HepG2 (cell line): Measurements from ENCODE around the gene HDAC10. TPM values are rescaled to one million over a fixed set of nuclear protein-coding genes. Genes with fewer than 3 reads are reported as not detected.
A peak's percentile ranks its signal among the peaks of the same experiment; 100 is the strongest.

ENCODE experiments used
- ELF1 ChIP-seq: sonication (generic); formaldehyde crosslinking; IDR thresholded peaks from 2 replicates; pipeline ENCODE4 v1.4.0; 2020; ENCODE audit warnings: missing genetic modification reagents
- FOXC1 ChIP-seq: sonication (generic); formaldehyde crosslinking; IDR thresholded peaks from 2 replicates; pipeline ENCODE4 v1.8.0; 2022; ENCODE audit warnings: mild to moderate bottlenecking, missing genetic modification reagents, borderline replicate concordance
- GMEB1 ChIP-seq: sonication (generic); formaldehyde crosslinking; IDR thresholded peaks from 2 replicates; pipeline ENCODE4 v1.5.1; 2020; ENCODE audit warnings: missing genetic modification reagents, mild to moderate bottlenecking, borderline replicate concordance
- GMEB2 ChIP-seq: IDR thresholded peaks from 2 replicates; pipeline ENCODE4 v1.6.1; 2016; ENCODE audit warnings: missing biosample characterization, missing genetic modification reagents, low read depth
- MED1 ChIP-seq: sonication (generic); formaldehyde crosslinking; IDR thresholded peaks from 2 replicates; pipeline ENCODE4 v1.4.0; 2020; ENCODE audit warnings: missing genetic modification reagents
- NCOA1 ChIP-seq: sonication (generic); formaldehyde crosslinking; IDR thresholded peaks from 2 replicates; pipeline ENCODE4 v1.9.0; 2021; ENCODE audit warnings: missing genetic modification reagents
- SAP130 ChIP-seq: IDR thresholded peaks from 2 replicates; pipeline ENCODE4 v1.6.1; 2016; ENCODE audit warnings: low read depth
- SMAD1 ChIP-seq: sonication (generic); formaldehyde crosslinking; IDR thresholded peaks from 2 replicates; pipeline ENCODE4 v1.4.0; 2020; ENCODE audit warnings: missing genetic modification reagents, low read depth, mild to moderate bottlenecking, borderline replicate concordance
- TOPORS ChIP-seq: sonication (generic); formaldehyde crosslinking; IDR thresholded peaks from 2 replicates; pipeline ENCODE4 v1.8.0; 2023; ENCODE audit warnings: mild to moderate bottlenecking, missing genetic modification reagents
- TSC22D2 ChIP-seq: sonication (generic); formaldehyde crosslinking; IDR thresholded peaks from 2 replicates; pipeline ENCODE4 v1.5.1; 2020; ENCODE audit warnings: missing genetic modification reagents, mild to moderate bottlenecking, borderline replicate concordance
- WIZ ChIP-seq: sonication (generic); formaldehyde crosslinking; IDR thresholded peaks from 2 replicates; pipeline ENCODE4 v1.5.1; 2020; ENCODE audit warnings: mild to moderate bottlenecking, missing genetic modification reagents
- ZNF256 ChIP-seq: sonication (generic); formaldehyde crosslinking; conservative IDR thresholded peaks from 2 replicates; pipeline ENCODE4 v1.4.0; 2020; ENCODE audit warnings: missing genetic modification reagents
- ZNF460 ChIP-seq: sonication (generic); formaldehyde crosslinking; IDR thresholded peaks from 2 replicates; pipeline ENCODE4 v1.5.1; 2020; ENCODE audit warnings: missing genetic modification reagents, mild to moderate bottlenecking, borderline replicate concordance
- ZNF546 ChIP-seq: sonication (generic); formaldehyde crosslinking; conservative IDR thresholded peaks from 2 replicates; pipeline ENCODE4 v1.8.1; 2023; ENCODE audit warnings: mild to moderate bottlenecking, missing genetic modification reagents
- ZNF709 ChIP-seq: sonication (generic); formaldehyde crosslinking; IDR thresholded peaks from 2 replicates; pipeline ENCODE4 v1.5.0; 2020; ENCODE audit warnings: mild to moderate bottlenecking, missing genetic modification reagents
- ZNF850 ChIP-seq: sonication (generic); formaldehyde crosslinking; conservative IDR thresholded peaks from 2 replicates; pipeline ENCODE4 v1.9.0; 2021; ENCODE audit warnings: mild to moderate bottlenecking, missing genetic modification reagents
- polyA plus RNA-seq, 8 experiments: library from polyadenylated mRNA; depleted of rRNA in 3 of 8; stranded (reverse) in 7 of 8; unstranded in 1 of 8; fragments of >200 nt; fragmentation: Illumina TruSeq in 4 of 8; extraction: Trizol in 4 of 8; gene quantifications; 2 replicates each; pipeline versions ENCODE4 v1.2.1 to v1.2.3, GENCODE V29; 2011 to 2016; ENCODE audit warnings: low read depth in 4 of 8, missing spikeins in 1 of 8, mixed read lengths in 1 of 8; ENCODE audit not compliant: insufficient read depth in 1 of 8
- total RNA-seq, 5 experiments: library from RNA; depleted of rRNA; stranded (reverse); fragments of >200 nt; fragmentation: Illumina TruSeq; extraction: Trizol; gene quantifications; 2 replicates each; pipeline ENCODE4 v1.2.3, GENCODE V29; 2016; ENCODE audit warnings: low read depth in 1 of 5
- TF ChIP-seq, protein P1 (sequence below): sonication (generic); formaldehyde crosslinking; conservative IDR thresholded peaks from 2 replicates; pipeline ENCODE4 v1.4.0; 2020; ENCODE audit warnings: mild to moderate bottlenecking, missing genetic modification reagents, moderate library complexity
- TF ChIP-seq, protein P2 (sequence below): sonication (generic); formaldehyde crosslinking; IDR thresholded peaks from 2 replicates; pipeline ENCODE4 v1.9.0; 2021; ENCODE audit warnings: missing genetic modification reagents, borderline replicate concordance

The HDAC10 gene
- total and polyA plus RNA-seq, 2 of the 13 experiments (the other 11 are each of a cell fraction or from before 2014, with no cell fraction given) = 13.9 to 14.9 TPM

DNA sequence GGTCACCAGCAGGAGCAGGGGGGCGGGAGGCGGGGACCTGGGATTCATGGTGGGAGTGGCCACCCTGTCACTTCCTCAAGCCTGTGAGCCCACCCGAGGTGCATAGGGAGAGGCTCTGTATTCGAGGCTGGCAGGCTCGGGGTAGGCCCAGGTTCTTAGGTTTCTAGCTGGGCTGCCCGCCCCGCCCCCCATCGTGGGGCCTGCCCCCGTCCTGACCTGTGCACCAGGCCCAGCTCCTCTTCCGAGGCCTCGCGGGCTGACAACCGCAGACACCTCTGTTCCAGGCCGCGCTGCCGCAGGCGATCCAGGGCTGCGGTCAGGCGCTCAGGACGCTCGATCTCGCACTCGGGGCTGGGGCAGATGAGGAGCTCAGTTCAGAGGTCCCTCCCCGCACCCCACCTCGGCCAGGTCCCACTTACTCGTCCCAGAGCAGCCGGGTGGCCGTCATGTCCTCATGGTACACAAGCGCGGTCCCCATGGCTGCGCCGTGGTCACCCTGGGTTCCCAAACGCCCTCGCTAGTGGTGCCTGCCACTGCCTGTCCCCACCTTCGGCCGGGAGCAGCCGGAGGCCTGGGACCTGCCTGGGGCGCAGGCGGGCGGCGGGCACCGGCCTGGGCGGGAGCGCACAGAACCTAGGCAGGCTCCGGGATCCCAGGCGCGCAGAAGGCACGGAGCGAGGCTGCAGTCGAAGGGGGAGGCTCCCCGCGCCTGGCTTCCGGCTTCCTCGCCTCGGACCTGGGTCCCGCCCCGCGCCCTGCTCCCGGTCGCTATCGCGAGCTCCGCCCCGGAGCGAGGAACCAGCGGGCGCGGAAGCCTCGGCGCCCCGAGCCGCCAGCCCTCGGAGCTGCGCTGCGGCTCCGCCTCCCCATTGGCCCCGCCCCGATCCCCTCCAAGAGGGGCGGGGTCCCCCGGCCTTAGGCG lies at the start of gene HDAC10 (continued):
- TF ChIP-seq GMEB1 (CRISPR knock-in tag) (peak; percentile 62; the same call in 1 of the 2 replicates), ZNF850 (CRISPR knock-in tag) (no peak), ZNF546 (CRISPR knock-in tag) (peak; percentile 39; the same call in 1 of the 2 replicates), WIZ (CRISPR knock-in tag) (no peak), GMEB2 (CRISPR knock-in tag) (no peak), ZNF709 (CRISPR knock-in tag) (no peak), NCOA1 (CRISPR knock-in tag) (peak; percentile 90; the same call in 1 of the 2 replicates), FOXC1 (CRISPR knock-in tag) (peak; percentile 77), MED1 (CRISPR knock-in tag) (peak; percentile 48; the same call in 1 of the 2 replicates), TOPORS (no peak), ZNF460 (CRISPR knock-in tag) (no peak), SMAD1 (CRISPR knock-in tag) (peak; percentile 61; the same call in 1 of the 2 replicates), ELF1 (peak; percentile 64), ZNF256 (0 out of 2 replicates have a peak, but pooled peaks have one; percentile 41), TSC22D2 (CRISPR knock-in tag) (no peak), SAP130 (CRISPR knock-in tag) (peak; percentile 77)
- TF ChIP-seq, protein P1, sequence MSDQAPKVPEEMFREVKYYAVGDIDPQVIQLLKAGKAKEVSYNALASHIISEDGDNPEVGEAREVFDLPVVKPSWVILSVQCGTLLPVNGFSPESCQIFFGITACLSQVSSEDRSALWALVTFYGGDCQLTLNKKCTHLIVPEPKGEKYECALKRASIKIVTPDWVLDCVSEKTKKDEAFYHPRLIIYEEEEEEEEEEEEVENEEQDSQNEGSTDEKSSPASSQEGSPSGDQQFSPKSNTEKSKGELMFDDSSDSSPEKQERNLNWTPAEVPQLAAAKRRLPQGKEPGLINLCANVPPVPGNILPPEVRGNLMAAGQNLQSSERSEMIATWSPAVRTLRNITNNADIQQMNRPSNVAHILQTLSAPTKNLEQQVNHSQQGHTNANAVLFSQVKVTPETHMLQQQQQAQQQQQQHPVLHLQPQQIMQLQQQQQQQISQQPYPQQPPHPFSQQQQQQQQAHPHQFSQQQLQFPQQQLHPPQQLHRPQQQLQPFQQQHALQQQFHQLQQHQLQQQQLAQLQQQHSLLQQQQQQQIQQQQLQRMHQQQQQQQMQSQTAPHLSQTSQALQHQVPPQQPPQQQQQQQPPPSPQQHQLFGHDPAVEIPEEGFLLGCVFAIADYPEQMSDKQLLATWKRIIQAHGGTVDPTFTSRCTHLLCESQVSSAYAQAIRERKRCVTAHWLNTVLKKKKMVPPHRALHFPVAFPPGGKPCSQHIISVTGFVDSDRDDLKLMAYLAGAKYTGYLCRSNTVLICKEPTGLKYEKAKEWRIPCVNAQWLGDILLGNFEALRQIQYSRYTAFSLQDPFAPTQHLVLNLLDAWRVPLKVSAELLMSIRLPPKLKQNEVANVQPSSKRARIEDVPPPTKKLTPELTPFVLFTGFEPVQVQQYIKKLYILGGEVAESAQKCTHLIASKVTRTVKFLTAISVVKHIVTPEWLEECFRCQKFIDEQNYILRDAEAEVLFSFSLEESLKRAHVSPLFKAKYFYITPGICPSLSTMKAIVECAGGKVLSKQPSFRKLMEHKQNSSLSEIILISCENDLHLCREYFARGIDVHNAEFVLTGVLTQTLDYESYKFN (CRISPR knock-in tag) = no peak; the same call in 1 of the 2 replicates
- TF ChIP-seq, protein P2, sequence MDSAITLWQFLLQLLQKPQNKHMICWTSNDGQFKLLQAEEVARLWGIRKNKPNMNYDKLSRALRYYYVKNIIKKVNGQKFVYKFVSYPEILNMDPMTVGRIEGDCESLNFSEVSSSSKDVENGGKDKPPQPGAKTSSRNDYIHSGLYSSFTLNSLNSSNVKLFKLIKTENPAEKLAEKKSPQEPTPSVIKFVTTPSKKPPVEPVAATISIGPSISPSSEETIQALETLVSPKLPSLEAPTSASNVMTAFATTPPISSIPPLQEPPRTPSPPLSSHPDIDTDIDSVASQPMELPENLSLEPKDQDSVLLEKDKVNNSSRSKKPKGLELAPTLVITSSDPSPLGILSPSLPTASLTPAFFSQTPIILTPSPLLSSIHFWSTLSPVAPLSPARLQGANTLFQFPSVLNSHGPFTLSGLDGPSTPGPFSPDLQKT (CRISPR knock-in tag) = no peak
